Hippocampal formation (tissue), 2 donors: ENCODE measurements around the gene PMPCA.
A peak's percentile ranks its signal among the peaks of the same experiment; 100 is the strongest.

ENCODE experiments used
- DNase-seq, 2 donors: peaks; one replicate each; lab custom pipeline; 2025; lab: John Stamatoyannopoulos, UW

Gene PMPCA, protein sequence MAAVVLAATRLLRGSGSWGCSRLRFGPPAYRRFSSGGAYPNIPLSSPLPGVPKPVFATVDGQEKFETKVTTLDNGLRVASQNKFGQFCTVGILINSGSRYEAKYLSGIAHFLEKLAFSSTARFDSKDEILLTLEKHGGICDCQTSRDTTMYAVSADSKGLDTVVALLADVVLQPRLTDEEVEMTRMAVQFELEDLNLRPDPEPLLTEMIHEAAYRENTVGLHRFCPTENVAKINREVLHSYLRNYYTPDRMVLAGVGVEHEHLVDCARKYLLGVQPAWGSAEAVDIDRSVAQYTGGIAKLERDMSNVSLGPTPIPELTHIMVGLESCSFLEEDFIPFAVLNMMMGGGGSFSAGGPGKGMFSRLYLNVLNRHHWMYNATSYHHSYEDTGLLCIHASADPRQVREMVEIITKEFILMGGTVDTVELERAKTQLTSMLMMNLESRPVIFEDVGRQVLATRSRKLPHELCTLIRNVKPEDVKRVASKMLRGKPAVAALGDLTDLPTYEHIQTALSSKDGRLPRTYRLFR

DNA sequence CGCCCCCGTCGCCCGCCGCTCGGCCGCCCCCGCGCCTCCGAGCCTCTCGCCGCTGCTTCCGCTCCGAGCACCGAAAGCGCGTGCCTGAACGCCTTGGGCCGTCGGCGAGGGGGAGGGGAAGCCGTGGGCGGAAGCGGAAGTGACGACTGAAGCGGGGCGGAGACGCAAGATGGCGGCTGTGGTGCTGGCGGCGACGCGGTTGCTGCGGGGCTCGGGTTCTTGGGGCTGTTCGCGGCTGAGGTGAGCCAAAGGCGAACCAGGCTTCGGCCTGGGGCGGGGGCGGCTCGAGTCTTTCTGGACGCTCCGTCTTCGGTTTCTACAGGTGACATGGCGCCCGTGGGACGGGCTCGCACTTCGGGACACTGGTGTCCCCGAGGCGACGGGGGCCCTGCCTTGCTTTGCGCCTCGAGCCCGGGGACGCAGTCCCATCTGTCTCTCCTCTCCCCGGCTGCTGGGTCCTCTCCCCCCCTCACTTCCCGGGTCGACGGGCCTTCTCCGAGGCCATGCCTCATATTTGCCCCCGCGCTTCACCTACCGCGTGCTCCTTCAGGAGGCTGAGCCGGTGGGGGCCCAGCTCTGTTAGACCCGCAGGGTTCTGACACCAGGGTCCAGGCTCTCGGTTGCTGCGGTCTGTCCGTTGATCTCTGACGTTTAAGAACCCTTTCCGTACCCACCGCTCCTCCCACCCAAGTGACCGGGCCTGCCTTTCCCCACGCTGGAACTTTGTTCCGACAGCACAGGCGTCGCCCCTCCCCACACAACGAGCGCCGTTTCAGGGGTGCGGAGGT, at the start of gene PMPCA, which contains the start of gene ENTR1:
Gene PMPCA, plus strand, starts transcription at position 159 of the 788 bp plus-strand sequence. Its CDS starts 11 bp downstream, at position 170.
Gene ENTR1, minus strand, starts transcription at position 115 of the 788 bp plus-strand sequence. CDS start 217 bp downstream, outside the sequence.
- peak; percentile 68 to 85 for DNase-seq

DNA sequence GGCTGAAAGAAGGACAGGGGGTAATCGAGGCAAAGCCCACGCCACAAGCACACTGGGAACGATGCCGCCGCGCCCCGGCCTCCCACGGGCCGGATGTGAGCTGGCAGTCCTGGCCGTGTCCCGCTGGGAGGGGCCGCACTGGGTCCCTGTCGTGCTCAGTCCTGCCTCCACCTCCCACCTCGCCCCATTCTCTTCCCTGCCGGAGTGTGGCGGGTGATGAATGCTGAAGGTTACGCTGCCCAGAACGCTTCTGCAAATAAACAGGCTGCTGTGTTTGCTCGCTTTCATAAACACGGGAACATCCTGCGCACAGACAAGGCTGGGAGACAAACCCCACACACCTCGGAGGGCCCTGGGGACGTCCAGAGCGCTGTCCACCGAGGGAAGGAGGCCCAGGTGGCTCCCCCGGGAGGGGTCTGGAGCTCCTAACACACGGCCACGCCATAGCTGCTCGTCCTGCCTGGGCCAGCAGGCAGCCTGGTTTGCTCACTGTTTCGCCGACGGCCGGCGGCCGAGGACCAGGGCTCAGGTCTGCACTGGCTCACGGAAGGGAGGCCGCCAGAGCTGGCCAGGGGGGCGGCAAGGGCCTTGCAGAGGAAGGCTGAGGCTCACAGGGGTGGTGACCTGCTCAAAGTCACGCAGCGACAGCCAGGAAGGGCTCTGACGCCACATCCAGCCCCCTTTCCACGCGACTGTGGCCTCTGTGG, 49.3 kb upstream of the PMPCA start:
- no peak for DNase-seq

DNA sequence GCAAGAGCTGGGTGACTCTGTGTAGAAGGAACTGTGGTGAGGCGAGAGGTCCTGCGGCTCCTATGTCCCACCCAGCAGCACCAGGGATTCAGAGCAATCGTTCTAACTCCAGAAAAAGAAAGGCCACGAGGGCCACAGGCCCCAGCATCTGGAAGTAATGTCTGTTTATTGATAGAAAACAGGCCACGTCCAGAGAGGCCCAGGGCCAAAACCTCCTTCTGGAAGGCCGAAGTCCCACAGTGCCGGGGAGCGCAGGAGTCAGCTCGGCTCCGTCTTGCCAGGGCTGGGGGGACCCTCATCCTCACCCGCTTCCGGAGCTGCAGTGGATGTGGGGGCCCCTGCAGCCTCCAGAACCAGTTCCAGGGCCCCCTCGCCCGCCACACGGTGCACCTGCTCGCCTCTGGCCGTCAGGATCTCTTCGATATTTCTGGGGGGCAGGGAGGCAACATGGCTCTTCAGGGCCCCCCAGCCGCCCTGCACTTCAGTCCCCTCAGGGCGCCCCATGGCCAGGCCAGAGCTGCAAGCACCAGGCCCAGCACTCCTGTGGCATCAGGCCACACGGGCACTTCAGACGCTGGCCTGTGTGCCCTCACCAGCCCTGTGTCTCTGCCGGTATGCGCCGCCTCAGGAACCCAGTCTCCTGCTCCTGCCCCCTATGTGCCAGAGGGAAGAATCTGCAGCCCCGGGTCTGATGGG, 48.6 kb upstream of the PMPCA start:
- no peak for DNase-seq

DNA sequence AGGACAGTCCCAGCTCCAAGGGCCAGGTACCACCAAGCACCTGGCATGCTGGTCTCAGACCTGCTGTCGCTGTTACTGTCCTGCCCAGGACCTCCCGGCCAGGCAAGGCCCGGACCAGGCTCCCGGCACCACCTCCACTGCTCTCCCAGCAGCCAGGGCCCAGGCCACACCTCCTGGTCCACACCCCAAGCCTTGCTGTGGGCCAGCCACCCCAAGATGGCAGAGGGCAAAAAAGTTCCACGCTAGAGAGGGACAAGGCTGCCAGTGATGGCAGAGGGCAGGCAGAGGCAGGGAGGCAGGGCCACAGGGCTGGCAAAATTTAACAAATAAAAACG, 48.0 kb upstream of the PMPCA start:
- no peak for DNase-seq

DNA sequence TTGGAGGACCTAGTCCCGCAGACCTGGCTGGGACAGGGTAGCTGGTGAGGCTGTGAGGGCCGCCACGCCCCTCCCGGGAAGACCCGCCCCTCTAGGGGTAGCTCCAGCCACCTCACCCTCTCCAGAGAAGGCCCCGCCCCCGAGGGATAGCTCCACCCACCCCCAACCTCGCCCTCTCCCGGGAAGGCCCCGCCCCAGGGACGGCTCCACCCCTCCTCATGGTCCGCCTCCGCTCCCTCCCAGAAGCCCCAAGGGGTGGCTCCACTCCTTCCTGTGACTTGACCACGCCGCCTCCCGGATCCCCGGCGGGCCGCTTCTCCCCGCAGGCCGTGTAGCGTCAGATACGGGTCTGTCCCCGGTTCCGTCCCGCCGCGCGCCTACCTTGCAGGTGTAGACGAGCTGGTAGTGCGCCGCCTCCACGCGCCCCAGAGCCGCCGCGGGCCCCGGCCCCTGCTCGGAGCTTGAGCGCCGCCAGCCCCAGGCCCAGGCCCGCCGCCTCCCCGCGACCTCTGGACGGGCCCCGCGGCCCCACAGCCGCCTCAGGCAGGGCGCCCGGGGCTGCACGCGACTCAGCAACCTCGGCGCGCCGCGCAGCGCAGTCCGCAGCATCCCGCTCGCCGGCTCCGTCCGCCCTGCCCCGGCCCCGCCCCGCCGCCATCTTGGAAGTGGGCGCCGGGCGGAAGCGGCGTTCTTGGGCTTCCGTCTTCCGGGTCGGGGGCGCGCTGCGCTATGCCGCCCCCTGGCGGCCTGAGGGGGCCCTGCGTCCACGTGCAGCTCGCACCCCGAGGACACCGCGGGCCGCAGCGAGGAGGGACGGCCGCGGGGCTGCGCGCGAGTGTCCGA, 47.1 kb upstream of the PMPCA start, which contains the start of gene DNLZ:
Gene DNLZ, minus strand, starts transcription at position 639 of the 843 bp plus-strand sequence. Its CDS starts 30 bp downstream, at position 609.
- DNase-seq: peak; percentile 91 to 94

DNA sequence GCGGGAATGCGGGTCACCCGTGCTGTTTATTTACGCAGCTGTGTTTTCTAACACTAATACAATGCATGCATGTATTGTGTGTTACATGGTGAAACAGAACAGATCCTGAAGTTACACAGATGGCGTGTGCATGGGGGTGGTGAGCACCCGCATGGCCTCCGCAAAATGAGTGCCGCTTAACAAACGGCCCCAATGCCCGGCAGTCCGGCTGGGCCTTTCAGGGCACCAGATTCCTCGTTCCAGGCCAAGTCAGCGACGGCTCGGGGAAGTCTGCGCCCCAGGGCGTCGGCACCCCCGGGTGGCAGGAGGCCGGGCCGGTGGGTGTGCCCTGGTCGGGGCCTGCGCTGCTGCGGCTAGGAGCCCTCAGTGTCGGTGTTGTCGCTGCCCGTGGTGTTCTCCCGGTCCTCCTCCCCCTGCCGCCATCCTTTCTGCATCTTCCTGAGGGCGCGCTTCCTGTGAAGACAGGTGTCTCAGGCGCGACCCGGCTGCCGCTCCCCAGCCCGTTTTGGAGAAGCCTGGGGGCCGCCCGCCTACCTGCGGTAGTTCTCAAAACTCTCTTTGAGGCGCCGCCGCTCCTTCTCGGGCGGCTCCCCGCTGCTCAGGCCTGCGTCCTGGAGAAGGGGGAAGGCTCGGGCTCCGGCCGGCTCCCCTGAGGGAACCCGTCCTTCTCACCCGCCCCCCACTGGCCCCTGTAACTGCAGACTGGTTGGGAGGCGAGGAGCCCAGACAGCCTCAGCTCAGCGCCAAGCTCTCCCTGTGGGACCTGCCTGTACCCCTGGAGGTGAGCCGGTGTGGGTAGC, 46.3 kb upstream of the PMPCA start:
- no peak for DNase-seq

DNA sequence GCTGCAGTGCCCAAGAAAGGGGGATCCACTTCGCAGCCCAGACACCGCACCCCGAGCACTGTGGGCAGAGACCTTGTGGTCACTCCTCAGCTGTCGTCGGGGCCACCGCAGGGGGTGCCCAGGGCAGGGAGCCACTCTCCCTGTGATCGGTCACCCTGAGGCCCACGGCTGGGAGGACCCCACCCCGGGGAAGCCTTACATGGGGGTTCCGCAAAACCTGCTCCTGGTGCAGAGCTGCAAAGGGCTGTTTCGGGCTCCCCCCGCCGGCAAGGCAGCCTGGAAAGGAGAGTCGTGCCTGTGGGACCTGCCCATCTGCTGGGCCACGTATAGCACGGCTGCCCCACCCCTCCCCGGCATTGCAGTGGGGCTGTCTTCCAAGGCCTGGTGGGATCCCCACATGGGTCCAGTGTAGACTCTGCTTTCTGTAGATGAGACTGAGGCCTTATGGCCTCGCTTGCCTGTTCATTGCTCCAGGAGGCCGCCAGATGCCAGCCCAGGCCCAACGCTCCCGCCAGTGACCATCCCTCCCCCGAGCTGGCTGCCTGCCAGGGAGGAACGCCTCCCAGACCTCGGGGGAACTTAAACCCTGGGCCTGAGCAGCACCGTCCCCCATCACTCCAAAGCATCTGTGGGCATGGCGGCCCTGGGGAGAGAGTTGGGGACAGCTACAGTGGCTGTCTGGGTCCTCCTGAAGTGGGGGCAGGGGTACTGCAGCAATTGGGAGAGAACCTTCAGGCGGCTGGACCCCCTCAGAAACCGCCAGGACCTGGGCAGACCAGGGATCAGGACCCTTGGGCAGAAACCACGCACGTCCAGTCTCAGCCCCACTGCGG, 45.3 kb upstream of the PMPCA start:
- DNase-seq: no peak

DNA sequence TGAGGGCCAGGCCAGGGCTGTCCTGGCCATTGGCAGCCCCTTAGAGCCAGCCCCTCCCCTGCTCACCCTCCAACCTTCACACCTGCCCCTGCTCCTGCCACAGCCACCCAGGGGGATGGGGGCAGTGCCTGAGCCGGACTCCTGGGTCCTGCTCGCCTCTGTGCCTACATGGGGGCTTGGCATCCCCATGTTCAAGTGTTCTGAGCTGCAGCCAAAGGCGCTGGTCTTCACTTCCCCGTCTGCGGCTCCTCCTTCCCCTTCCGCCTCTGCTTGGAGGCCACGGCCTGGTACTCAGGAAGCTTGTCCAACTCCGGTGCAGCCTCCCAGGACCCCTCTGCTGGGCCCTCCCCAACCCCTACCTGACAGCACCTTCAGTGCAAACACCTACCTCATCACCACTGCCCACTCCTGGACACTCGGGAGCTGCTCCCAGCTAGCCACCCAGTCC, 44.7 kb upstream of the PMPCA start:
- peak in 1 of 2 donors; percentile 11 for DNase-seq

DNA sequence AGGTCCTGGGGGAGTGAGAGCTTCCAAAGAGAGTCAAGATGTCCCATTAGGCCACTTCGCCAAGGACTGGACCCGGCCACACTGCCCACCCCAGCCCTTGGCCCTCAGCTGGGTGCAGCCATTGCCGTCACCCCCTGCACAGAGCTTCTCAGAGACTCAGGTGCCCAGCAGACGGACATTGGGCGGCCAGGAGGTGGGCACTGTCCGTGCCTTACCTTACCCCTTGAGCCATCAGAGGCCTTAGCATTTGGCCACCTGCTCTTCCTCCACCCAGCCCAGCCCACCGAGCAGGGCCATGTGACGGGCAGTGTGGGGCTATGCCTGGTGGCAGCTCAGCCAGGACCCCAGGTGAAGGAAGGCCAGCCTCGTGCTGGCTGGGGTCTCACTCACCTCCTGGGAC, 43.6 kb upstream of the PMPCA start:
- DNase-seq: no peak

DNA sequence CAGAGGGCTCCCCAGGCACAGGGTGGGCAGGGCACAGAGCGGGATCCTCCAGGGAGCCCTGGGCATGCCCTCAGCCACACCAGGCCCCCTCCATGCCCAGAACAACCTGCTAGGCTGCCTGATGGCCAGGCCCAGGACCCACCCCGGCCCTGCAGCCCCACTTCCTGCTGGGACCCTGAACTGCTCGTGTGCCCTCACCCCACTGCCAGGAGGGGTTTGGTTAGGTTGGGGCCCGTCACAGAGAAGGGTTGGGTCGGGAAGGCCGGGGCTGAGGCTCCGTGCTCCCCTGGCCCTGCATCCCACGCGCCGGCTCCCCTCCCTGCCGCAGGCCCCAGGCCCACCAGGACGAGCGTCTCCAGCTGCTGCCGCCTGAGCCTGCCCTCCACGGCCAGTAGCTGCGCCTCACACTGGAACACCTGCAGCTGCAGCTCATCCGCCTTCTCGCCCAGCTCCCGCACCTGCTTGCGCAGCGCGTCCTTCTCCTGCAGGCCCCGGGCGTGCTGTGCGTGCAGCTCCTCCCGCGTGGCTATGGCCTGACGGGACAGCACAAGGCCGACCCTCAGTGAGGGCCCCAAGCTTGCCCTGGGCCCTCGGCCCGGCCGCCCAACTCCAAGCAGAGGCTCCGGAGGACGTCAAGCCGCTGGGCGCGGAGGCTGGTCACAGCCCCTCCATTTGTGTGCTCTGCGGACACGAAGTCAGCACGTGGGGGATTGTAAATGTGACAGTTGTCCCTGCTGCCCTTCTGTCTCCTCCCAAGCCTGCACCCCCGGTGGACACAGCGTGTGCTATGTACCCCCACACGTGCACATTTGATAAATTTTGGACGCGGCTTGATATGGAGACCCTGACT, 42.9 kb upstream of the PMPCA start:
- no peak for DNase-seq

DNA sequence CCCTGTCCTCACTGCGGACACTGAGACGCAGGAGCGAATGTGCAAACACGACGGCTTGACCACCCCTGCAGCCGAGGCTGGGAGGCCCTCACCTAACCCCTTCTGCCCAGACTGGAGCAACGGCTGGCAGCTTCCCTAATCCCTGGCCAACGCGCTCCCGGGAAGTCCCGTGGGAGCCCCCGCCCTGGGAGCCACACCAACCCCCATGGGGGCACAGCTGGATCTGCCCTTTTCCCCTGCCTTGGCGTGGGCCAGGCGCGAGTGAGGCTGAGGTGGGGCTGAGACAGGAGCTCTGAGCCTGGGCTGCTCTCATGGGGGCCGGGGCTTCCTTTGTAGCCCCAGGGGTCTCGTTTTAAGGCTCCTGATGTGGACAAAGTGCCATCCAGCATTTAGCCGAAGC, 42.3 kb upstream of the PMPCA start:
- DNase-seq: no peak

DNA sequence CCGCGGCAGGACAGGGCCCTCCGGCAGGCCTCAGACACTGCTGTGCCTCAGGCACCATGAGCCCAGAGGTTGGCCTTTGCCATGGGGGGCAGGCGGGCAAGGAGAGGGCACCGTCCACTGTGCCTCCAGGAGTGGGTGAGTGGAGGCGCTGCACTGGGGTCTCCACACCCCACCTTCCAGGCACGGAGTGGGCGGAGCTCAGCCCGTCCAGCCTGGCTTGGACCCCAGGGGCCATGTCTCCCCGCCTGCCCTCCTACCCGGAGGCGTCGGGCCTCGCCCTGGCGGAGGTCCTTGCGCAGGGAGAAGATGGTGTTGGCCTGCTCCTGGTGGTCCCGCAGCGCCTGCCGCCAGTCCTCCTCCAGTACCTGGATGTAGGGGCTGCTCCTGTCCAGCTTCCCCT, 40.4 kb upstream of the PMPCA start:
- no peak for DNase-seq

DNA sequence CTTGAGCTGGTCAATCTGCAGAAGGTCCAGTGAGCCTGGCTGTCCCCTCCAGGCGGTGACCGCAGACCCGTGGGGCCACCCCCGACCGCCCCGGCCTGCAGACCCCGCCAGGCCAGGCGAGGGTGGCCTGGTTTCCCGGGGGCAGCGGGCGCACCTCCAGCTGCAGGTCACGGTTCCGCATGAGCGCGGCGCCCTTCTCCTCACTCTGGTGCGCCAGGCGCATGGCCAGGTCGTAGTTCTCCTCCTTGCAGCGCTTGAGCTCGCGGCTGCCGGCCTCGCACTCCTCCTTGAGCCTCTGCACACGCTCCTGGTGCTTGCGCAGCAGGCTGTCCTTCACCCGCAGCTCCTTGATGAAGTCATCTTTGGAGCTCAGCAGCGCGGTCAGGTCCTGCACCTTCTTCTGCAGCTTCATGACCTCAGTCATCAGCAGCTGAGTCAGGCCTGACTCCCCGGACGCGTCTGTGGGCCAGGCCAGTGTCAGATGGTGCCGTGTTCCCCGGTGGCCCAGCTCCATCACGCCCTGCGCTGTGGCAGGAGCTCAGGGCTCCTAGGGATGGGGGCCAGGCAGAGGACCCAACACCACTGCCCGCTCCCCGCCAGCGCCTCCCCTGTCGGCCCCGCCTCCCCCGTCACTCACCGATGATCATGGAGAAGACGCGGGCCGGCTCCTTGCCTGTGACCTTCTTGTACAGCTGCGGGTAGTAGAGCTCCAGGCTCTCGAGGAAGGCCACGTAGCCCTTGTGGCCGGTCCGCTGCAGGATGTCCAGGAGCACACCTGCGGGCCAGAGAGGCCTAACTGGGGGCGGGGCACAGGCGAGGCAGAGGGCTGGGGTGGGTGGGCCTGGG, 39.5 kb upstream of the PMPCA start:
- no peak for DNase-seq

DNA sequence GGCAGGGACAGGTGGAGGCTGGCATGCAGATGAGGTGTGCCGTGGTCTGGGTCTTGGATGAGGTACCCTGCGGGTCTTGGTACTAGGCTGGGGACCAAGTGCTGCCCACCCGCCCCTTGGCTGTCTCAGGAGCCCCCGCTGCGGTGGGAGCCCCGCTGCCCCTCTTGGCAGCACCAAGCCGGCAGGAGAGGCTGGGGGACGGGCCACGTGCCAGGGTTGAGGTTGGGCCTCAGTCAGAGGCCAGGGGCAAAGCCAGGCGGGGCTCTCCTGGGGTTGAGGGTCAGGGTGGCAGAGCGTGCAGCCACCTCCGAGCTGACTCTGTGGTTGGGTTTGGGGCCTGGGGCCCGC, 39.0 kb upstream of the PMPCA start:
- no peak for DNase-seq

DNA sequence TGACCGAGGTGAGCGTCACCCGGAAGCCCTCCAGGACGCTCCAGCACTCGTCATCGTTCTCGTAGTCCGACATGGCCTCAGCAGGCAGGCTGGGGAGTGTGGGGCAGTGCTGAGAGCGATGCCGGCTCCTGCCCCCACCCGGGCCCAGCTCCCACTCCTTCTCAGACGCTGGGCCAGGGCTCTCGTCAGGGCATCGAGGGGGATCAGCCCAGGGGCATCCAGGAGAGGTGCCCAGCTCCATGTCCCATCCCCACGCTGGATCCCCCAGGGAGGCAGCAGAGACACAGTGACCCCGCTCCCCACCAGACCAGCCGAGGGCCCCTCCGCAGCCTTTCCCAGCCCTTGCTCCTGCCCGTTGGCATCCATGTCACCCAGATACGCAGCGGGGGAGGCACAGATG, 38.5 kb upstream of the PMPCA start:
- no peak for DNase-seq

DNA sequence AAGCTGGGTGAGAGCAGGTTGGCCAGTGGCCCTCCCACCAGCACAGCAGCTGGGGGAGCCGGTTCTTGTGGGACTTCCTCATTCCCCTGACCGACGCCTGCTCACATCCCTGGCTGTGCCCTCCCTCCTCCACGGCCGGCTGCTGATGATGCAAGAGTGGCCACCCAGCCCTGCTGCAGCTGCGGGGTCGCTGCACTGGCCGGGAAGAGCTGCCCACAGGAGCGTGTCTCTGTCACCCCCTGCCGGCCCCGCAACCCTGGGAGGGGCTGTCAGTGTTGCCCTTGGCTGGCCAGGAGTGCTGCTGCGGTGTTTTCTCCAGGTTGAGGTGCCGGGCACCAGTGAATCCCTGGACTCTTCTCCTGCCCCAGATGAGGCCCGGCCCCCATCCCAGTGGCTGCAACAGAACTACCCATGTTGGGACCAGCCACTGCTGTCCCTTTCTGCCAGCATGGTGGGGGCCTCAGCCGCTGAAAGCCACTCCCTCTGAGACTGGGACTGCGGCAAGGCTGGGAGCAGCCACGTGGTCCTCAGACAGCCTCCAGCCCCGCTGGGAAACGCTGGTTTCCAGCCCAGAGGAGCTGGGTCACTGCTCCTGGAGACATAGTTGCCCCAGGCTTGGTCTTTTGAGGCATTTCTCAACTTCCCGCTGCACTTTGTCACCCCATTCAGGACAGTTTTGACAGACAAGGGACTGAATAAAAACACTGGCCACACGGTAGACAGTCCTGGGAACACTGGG, 37.7 kb upstream of the PMPCA start:
- DNase-seq: peak in 1 of 2 donors; percentile 29
